HG03558 (cell line): ENCODE data around the gene CALY.
"Not testable (repeated sequence)": the region's sequence is repeated elsewhere in the genome, so short reads cannot be mapped to it uniquely, and the experiment has no call there.

Experiments
- ATAC-seq: cut with Tn5 transposase; IDR thresholded peaks from one replicate; pipeline ENCODE4 v1.9.1; 2021; ENCODE audit warnings: moderate number of reproducible peaks; ENCODE audit not compliant: unreplicated experiment; ENCODE audit errors: extremely low read depth

Gene CALY

GRCh38 chr10:133367461-133367860 lies 30.8 kb upstream of the CALY start:
- not testable (repeated sequence) for ATAC-seq

- no peak for ATAC-seq
These were observed 30.1 kb upstream of the CALY start for GRCh38 chr10:133366751-133367150.

GRCh38 chr10:133366130-133366478 lies 29.4 kb upstream of the CALY start:
- ATAC-seq = no peak

GRCh38 chr10:133365461-133366129 lies 28.9 kb upstream of the CALY start:
- ATAC-seq = no peak

GRCh38 chr10:133364645-133365431 lies 28.1 kb upstream of the CALY start:
- ATAC-seq = no peak

- no peak for ATAC-seq
These were observed 26.1 kb upstream of the CALY start for GRCh38 chr10:133362846-133363245.

- no peak for ATAC-seq
These were observed 25.2 kb upstream of the CALY start for GRCh38 chr10:133361773-133362441.

GRCh38 chr10:133361227-133361626 lies 24.5 kb upstream of the CALY start:
- no peak for ATAC-seq

- no peak for ATAC-seq
These were observed 23.4 kb upstream of the CALY start for GRCh38 chr10:133359972-133360610.

GRCh38 chr10:133359554-133359971 lies 22.9 kb upstream of the CALY start:
- ATAC-seq = no peak

GRCh38 chr10:133358925-133359310 lies 22.2 kb upstream of the CALY start:
- ATAC-seq = no peak

GRCh38 chr10:133358162-133358924 lies 21.6 kb upstream of the CALY start:
- no peak for ATAC-seq

GRCh38 chr10:133357285-133358161 lies 20.8 kb upstream of the CALY start, which contains the start of gene FUOM:
Gene FUOM, minus strand, starts transcription at chr10:133358019. Its CDS starts 12 bp downstream, at chr10:133358007.
- peak; percentile 38 for ATAC-seq

GRCh38 chr10:133356549-133357284 lies 20.0 kb upstream of the CALY start:
- ATAC-seq = no peak

GRCh38 chr10:133355991-133356390 lies 19.3 kb upstream of the CALY start:
- ATAC-seq = no peak

GRCh38 chr10:133355266-133355665 lies 18.6 kb upstream of the CALY start:
- no peak for ATAC-seq

GRCh38 chr10:133354672-133355240 lies 18.1 kb upstream of the CALY start:
- ATAC-seq = no peak

GRCh38 chr10:133353988-133354605 lies 17.4 kb upstream of the CALY start:
- ATAC-seq = no peak
